Kidney epithelial cell (primary cell): Measurements from ENCODE around the gene SNCAIP. TPM values are rescaled to one million over a fixed set of nuclear protein-coding genes. Genes with fewer than 3 reads are reported as not detected.
A peak's percentile ranks its signal among the peaks of the same experiment; 100 is the strongest.

Experiments used
- DNase-seq: peaks from one replicate; pipeline ENCODE4 v3.0.0-alpha.2; 2010; ENCODE audit warnings: low read depth
- H3K27me3 ChIP-seq: 2 replicates; pipeline ENCODE4 v1.6.0; 2011; ENCODE audit warnings: low read length; ENCODE audit not compliant: control insufficient read depth, insufficient read depth
- H3K36me3 ChIP-seq: 2 replicates; pipeline ENCODE4 v1.5.1; 2011; ENCODE audit warnings: low read length; ENCODE audit not compliant: control insufficient read depth, insufficient read depth
- H3K4me3 ChIP-seq: 2 replicates; pipeline ENCODE4 v1.5.1; 2011; ENCODE audit warnings: low read depth, mild to moderate bottlenecking, control low read depth, low read length
- CTCF ChIP-seq: IDR thresholded peaks from 2 replicates; pipeline ENCODE4 v1.5.1; 2011; ENCODE audit warnings: mild to moderate bottlenecking, moderate library complexity, low read length, control low read depth, inconsistent platforms; ENCODE audit not compliant: insufficient read depth, poor library complexity, severe bottlenecking
- total RNA-seq: library from RNA; depleted of rRNA; stranded (reverse); fragments of >200 nt; gene quantifications from 2 replicates; pipeline ENCODE4 v1.2.3, GENCODE V29; 2015

Gene SNCAIP
- total RNA-seq, 1 donor from 2014 or later, result 3.1 TPM

GRCh38 chr5:122471752-122472061, 159.7 kb downstream of the SNCAIP start:
- no peak for DNase-seq
- H3K4me3 ChIP-seq, result no peak overlapping the region
- no peaks in the 10 kb centered on the region for H3K36me3 ChIP-seq
- H3K27me3 ChIP-seq, result no peaks in the 10 kb centered on the region
- TF ChIP-seq CTCF, result no peak

- H3K27me3 ChIP-seq, result no peaks in the 10 kb centered on the region
- no peak for DNase-seq
- no peaks in the 10 kb centered on the region for H3K36me3 ChIP-seq
- no peak for TF ChIP-seq CTCF
- H3K4me3 ChIP-seq, result no peak overlapping the region
Observed at GRCh38 chr5:122473138-122473843, 161.3 kb downstream of the SNCAIP start.

- no peaks in the 10 kb centered on the region for H3K36me3 ChIP-seq
- DNase-seq, result no peak
- no peak for TF ChIP-seq CTCF
- H3K4me3 ChIP-seq, result no peak overlapping the region
- no peaks in the 10 kb centered on the region for H3K27me3 ChIP-seq
Observed at GRCh38 chr5:122473941-122474340, 161.9 kb downstream of the SNCAIP start.

GRCh38 chr5:122478741-122479442, 166.9 kb downstream of the SNCAIP start:
- Histone ChIP-seq H3K36me3 (no peaks in the 10 kb centered on the region), H3K4me3 (no peak overlapping the region), H3K27me3 (no peaks in the 10 kb centered on the region)
- DNase-seq, result peak; percentile 16
- no peak for TF ChIP-seq CTCF

- no peak for TF ChIP-seq CTCF
- no peak for DNase-seq
- Histone ChIP-seq H3K27me3 (no peaks in the 10 kb centered on the region), H3K4me3 (no peak overlapping the region), H3K36me3 (no peaks in the 10 kb centered on the region)
Observed at GRCh38 chr5:122480146-122480545, 168.1 kb downstream of the SNCAIP start.
